Upper lobe of left lung (tissue), 4 donors: ENCODE measurements around the gene CD80.

ENCODE experiments used
- EP300 ChIP-seq, 4 donors: sonication (generic); formaldehyde crosslinking; IDR thresholded peaks; one replicate each; pipeline ENCODE4 v1.5.1; 2017; ENCODE audit warnings: antibody characterized with exemption in 4 of 4, control low read depth in 2 of 4
- POLR2A ChIP-seq, 4 donors: fragments of 450-650 bp; IDR thresholded peaks; one replicate each; pipeline ENCODE4 v1.5.1; 2016 to 2017; ENCODE audit warnings: antibody characterized with exemption in 4 of 4, mild to moderate bottlenecking in 2 of 4
- TF ChIP-seq, protein P1 (sequence below), 6 experiments: fragments of 450-650 bp in 4 of 6; fragments of 200-600 bp in 2 of 6; sonication (generic) in 2 of 6; IDR thresholded peaks; one replicate each; pipeline ENCODE4 v1.5.1; 2016 to 2019; ENCODE audit warnings: antibody characterized with exemption in 6 of 6

DNA sequence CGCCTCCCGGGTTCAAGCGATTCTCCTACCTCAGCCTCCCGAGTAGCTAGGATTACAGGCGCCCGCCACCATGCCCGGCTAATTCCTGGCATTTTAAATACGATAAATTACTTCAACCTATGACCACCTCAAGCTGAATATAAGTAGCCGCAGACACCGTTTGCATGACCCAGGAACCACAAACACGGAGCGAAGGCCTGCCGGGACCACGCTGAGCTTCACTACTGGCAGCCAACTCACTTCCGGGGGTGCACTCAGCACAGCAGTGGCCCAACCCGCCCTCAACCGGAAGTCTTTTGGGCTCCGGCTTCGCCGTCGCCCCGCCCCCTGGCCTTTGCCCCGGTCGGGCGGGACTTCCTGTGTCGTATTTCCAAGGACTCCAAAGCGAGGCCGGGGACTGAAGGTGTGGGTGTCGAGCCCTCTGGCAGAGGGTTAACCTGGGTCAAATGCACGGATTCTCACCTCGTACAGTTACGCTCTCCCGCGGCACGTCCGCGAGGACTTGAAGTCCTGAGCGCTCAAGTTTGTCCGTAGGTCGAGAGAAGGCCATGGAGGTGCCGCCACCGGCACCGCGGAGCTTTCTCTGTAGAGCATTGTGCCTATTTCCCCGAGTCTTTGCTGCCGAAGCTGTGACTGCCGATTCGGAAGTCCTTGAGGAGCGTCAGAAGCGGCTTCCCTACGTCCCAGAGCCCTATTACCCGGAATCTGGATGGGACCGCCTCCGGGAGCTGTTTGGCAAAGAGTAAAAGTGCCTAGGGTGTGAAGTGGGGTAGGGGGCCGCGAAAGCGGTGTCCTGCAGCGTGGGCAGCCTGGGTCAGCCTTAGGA lies 61.0 kb downstream of the CD80 start, which contains the start of gene TIMMDC1:
- TF ChIP-seq, protein P1, sequence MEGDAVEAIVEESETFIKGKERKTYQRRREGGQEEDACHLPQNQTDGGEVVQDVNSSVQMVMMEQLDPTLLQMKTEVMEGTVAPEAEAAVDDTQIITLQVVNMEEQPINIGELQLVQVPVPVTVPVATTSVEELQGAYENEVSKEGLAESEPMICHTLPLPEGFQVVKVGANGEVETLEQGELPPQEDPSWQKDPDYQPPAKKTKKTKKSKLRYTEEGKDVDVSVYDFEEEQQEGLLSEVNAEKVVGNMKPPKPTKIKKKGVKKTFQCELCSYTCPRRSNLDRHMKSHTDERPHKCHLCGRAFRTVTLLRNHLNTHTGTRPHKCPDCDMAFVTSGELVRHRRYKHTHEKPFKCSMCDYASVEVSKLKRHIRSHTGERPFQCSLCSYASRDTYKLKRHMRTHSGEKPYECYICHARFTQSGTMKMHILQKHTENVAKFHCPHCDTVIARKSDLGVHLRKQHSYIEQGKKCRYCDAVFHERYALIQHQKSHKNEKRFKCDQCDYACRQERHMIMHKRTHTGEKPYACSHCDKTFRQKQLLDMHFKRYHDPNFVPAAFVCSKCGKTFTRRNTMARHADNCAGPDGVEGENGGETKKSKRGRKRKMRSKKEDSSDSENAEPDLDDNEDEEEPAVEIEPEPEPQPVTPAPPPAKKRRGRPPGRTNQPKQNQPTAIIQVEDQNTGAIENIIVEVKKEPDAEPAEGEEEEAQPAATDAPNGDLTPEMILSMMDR (IDR thresholded peaks at IDR 0.05), result no peak
- TF ChIP-seq EP300 (IDR thresholded peaks at IDR 0.05), result peak in 1 of 4 donors; percentile 26
- peak; percentile 53 to 93 (median 84) for TF ChIP-seq POLR2A (IDR thresholded peaks at IDR 0.05)
